Iris pigment epithelial cell (primary cell): Measurements from ENCODE around the gene AP3B2.

Experiments used
- DNase-seq: peaks from one replicate; pipeline ENCODE4 v3.0.0-alpha.2; 2011; ENCODE audit warnings: low read depth

AP3B2 gene

GRCh38 chr15:82698711-82699345 is 10.8 kb downstream of the AP3B2 start:
- no peak for DNase-seq

GRCh38 chr15:82697735-82698407 is 11.8 kb downstream of the AP3B2 start:
- no peak for DNase-seq

GRCh38 chr15:82692171-82692570 is 17.5 kb downstream of the AP3B2 start:
- no peak for DNase-seq

- no peak for DNase-seq
Observed at GRCh38 chr15:82689147-82689546, 20.5 kb downstream of the AP3B2 start.

GRCh38 chr15:82688691-82689090 is 21.0 kb downstream of the AP3B2 start:
- DNase-seq: no peak

GRCh38 chr15:82681371-82681770 is 28.3 kb downstream of the AP3B2 start:
- DNase-seq: no peak

GRCh38 chr15:82680200-82681102 is 29.2 kb downstream of the AP3B2 start:
- DNase-seq: no peak

GRCh38 chr15:82679626-82680199 is 30.0 kb downstream of the AP3B2 start:
- no peak for DNase-seq

GRCh38 chr15:82677720-82678323 is 31.9 kb downstream of the AP3B2 start:
- DNase-seq: no peak

- DNase-seq: no peak
Observed at GRCh38 chr15:82674873-82675272, 34.8 kb downstream of the AP3B2 start.

GRCh38 chr15:82670699-82671098 is 39.0 kb downstream of the AP3B2 start:
- no peak for DNase-seq

GRCh38 chr15:82666606-82667005 is 43.1 kb downstream of the AP3B2 start:
- no peak for DNase-seq

- DNase-seq: no peak
Observed at GRCh38 chr15:82664021-82664420, 45.7 kb downstream of the AP3B2 start.

GRCh38 chr15:82663186-82663600 is 46.5 kb downstream of the AP3B2 start:
- peak; percentile 33 for DNase-seq

- DNase-seq: no peak
Observed at GRCh38 chr15:82662641-82663040, 47.0 kb downstream of the AP3B2 start.

- no peak for DNase-seq
Observed at GRCh38 chr15:82660378-82660777, 49.3 kb downstream of the AP3B2 start.

- DNase-seq: no peak
Observed at GRCh38 chr15:82656641-82657266, 52.9 kb downstream of the AP3B2 start.

GRCh38 chr15:82655606-82656005 is 54.1 kb downstream of the AP3B2 start:
- no peak for DNase-seq

GRCh38 chr15:82653483-82654168 is 56.0 kb downstream of the AP3B2 start:
- no peak for DNase-seq

GRCh38 chr15:82651708-82652107 is 58.0 kb downstream of the AP3B2 start:
- DNase-seq: no peak
